Measurements from ENCODE around the gene ZNF319.

ZNF319 gene

GRCh38 chr16:58036943-58037342 is 36.5 kb upstream of the ZNF319 start:
- DNase-seq, result no peak

- no peak for DNase-seq
Observed at GRCh38 chr16:58035356-58036170, 35.1 kb upstream of the ZNF319 start.

GRCh38 chr16:58034774-58035173 is 34.3 kb upstream of the ZNF319 start:
- DNase-seq, result no peak

GRCh38 chr16:58034128-58034685 is 33.7 kb upstream of the ZNF319 start:
- no peak for DNase-seq

- DNase-seq, result no peak
Observed at GRCh38 chr16:58032710-58033293, 32.3 kb upstream of the ZNF319 start.

- DNase-seq, result no peak
Observed at GRCh38 chr16:58031016-58031800, 30.7 kb upstream of the ZNF319 start.

- no peak for DNase-seq
Observed at GRCh38 chr16:58030136-58030840, 29.8 kb upstream of the ZNF319 start.

- no peak for DNase-seq
Observed at GRCh38 chr16:58029410-58029809, 28.9 kb upstream of the ZNF319 start.

GRCh38 chr16:58028541-58029070 is 28.1 kb upstream of the ZNF319 start:
- no peak for DNase-seq

- DNase-seq, result no peak
Observed at GRCh38 chr16:58027916-58028455, 27.5 kb upstream of the ZNF319 start.

GRCh38 chr16:58027161-58027915 is 26.9 kb upstream of the ZNF319 start:
- no peak for DNase-seq

- DNase-seq, result no peak
Observed at GRCh38 chr16:58026705-58027160, 26.3 kb upstream of the ZNF319 start.

- peak; percentile 13 for DNase-seq
Observed at GRCh38 chr16:58026139-58026704, 25.8 kb upstream of the ZNF319 start.

- peak; percentile 61 for DNase-seq
Observed at GRCh38 chr16:58025351-58026138, 25.1 kb upstream of the ZNF319 start, which contains the start of gene MMP15. Gene MMP15 (plus strand): TSS chr16:58025754. CDS start chr16:58026351, 597 bp downstream.

GRCh38 chr16:58024486-58025350 is 24.2 kb upstream of the ZNF319 start:
- DNase-seq, result peak; percentile 6

GRCh38 chr16:58022601-58023371 is 22.3 kb upstream of the ZNF319 start:
- DNase-seq, result no peak

- DNase-seq, result no peak
Observed at GRCh38 chr16:58021661-58022551, 21.4 kb upstream of the ZNF319 start.
